ENCODE measurements around the gene PAK1.

GRCh38 chr11:77374108-77374507 lies 99.8 kb downstream of the PAK1 start:
- no peak for TF ChIP-seq YY1 (IDR thresholded peaks at IDR 0.05; ENCODE audit: low read depth)
- TF ChIP-seq, protein P1, sequence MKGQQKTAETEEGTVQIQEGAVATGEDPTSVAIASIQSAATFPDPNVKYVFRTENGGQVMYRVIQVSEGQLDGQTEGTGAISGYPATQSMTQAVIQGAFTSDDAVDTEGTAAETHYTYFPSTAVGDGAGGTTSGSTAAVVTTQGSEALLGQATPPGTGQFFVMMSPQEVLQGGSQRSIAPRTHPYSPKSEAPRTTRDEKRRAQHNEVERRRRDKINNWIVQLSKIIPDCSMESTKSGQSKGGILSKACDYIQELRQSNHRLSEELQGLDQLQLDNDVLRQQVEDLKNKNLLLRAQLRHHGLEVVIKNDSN (IDR thresholded peaks at IDR 0.05) = no peak
- no peak for TF ChIP-seq NFIC (IDR thresholded peaks at IDR 0.05)
- no peak for TF ChIP-seq TCF12 (IDR thresholded peaks at IDR 0.05; ENCODE audit: low read depth)
